NCI-H1092 (cell line): ENCODE data around the gene CASP12.

Source experiments
- DNase-seq: peaks from one replicate; lab custom pipeline; 2025; lab: John Stamatoyannopoulos, UW

Gene CASP12

DNA sequence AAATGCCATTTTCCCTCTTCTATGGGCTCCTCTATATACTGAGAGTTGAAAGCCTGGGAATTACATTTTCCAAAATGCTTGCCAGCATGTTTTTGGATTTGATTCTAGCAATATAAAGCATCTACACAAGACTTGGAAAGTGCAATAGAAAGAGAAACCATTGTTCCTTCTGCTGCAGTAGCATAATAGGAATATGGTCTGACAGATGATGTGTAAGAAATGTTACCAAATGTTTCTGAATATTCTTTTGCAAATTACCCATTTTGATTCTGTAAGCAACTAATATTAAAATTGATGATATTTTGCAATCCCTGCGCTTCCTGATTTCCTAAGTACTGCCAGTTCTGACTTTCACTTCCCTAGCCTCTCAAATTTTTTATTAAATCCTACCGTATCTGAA, 61.6 kb downstream of the CASP12 start:
- no peak for DNase-seq
